Progenitor cell of endocrine pancreas (in vitro differentiated cells): ENCODE measurements around the gene RNU5B-1. TPM values are rescaled to one million over a fixed set of nuclear protein-coding genes. Genes with fewer than 3 reads are reported as not detected.
A peak's percentile ranks its signal among the peaks of the same experiment; 100 is the strongest.

ENCODE experiments used
- DNase-seq: peaks from one replicate; pipeline ENCODE4 v3.0.0; 2021; ENCODE audit warnings: low spot score; ENCODE audit not compliant: unreplicated experiment
- H3K27ac Mint-ChIP-seq: 2 replicates; pipeline ENCODE4 v1.8.0; 2021; ENCODE audit warnings: mild to moderate bottlenecking, moderate library complexity, mixed read lengths
- H3K27me3 Mint-ChIP-seq: 2 replicates; pipeline ENCODE4 v1.8.0; 2021; ENCODE audit warnings: mixed read lengths
- H3K36me3 Mint-ChIP-seq: 2 replicates; pipeline ENCODE4 v1.8.0; 2022; ENCODE audit warnings: mixed read lengths; ENCODE audit not compliant: insufficient read depth
- H3K4me1 Mint-ChIP-seq: 2 replicates; pipeline ENCODE4 v1.8.0; 2021; ENCODE audit warnings: low read depth, mixed read lengths
- H3K4me3 Mint-ChIP-seq: 2 replicates; pipeline ENCODE4 v1.8.0; 2021; ENCODE audit warnings: low read depth, mild to moderate bottlenecking, moderate library complexity, mixed read lengths
- H3K9me3 Mint-ChIP-seq: 2 replicates; pipeline ENCODE4 v1.8.0; 2021; ENCODE audit warnings: low read depth, mixed read lengths
- total RNA-seq: library from RNA; stranded (reverse); gene quantifications from 2 replicates; pipeline ENCODE4 v1.2.1, GENCODE V29; 2021
- TF ChIP-seq, protein P1 (sequence below): fragments of 200-600 bp; sonication (generic); IDR thresholded peaks from one replicate; pipeline ENCODE4 v1.5.0; 2021; ENCODE audit warnings: antibody characterized with exemption, mild to moderate bottlenecking; ENCODE audit not compliant: unreplicated experiment

RNU5B-1 gene
- total RNA-seq, 1 donor from 2014 or later = 41.3 TPM

GRCh38 chr15:65335278-65336055 is 31.0 kb downstream of the RNU5B-1 start:
- Mint-ChIP-seq H3K9me3 (no peaks in the 10 kb centered on the region), H3K27ac (no peak overlapping the region), H3K36me3 (peaks cover 7% of the 10 kb centered on the region), H3K4me1 (peaks cover 27% of the 10 kb centered on the region), H3K4me3 (no peak overlapping the region), H3K27me3 (no peaks in the 10 kb centered on the region)
- DNase-seq = no peak
- TF ChIP-seq, protein P1, sequence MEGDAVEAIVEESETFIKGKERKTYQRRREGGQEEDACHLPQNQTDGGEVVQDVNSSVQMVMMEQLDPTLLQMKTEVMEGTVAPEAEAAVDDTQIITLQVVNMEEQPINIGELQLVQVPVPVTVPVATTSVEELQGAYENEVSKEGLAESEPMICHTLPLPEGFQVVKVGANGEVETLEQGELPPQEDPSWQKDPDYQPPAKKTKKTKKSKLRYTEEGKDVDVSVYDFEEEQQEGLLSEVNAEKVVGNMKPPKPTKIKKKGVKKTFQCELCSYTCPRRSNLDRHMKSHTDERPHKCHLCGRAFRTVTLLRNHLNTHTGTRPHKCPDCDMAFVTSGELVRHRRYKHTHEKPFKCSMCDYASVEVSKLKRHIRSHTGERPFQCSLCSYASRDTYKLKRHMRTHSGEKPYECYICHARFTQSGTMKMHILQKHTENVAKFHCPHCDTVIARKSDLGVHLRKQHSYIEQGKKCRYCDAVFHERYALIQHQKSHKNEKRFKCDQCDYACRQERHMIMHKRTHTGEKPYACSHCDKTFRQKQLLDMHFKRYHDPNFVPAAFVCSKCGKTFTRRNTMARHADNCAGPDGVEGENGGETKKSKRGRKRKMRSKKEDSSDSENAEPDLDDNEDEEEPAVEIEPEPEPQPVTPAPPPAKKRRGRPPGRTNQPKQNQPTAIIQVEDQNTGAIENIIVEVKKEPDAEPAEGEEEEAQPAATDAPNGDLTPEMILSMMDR = no peak

DNA sequence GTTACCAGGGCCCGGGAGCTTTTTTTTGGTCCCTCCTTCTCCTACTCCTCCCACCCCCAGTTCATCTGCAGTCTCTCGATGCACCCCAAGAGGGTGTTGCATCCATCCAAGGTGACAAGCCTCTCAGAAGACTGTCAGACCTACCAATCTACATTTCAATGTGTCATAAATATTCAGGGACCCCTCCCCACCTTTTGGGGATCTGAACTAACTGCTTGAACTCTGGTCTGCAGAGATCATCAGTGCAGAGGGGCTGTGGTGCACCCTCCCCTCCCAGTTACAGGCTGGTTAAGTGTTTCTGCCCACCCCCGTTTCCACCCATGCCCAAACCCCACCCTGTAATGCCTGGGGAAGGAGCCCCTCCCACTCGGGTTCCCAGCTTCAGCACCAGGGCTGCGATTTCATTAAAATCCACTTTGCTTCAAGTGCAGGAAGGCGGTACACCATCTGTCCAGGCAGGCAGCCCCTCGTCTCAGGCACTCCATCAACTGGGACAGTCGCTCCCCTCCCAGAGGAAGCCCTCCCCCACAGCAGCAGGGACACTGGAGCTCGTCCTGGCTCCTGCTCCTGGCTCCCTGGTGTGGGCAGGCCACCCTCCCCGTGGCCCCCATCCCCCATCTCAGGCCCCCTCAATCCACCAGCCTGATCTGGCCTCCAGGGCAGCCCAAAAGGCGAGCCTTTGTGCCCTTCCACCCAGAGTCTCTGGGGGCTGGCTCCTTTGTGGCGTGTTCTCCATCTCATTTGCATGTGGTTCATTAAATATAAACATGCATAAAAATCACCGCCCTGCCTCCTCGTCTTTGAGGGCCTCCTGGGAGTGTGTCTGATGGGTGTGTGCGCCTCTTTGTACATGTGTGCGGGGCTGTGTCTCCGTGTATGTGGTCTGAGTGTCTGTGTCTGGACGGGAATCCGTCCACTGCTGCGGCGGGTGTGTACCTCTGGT is 32.3 kb downstream of the RNU5B-1 start:
- Mint-ChIP-seq H3K4me3 (no peak overlapping the region), H3K4me1 (peaks cover 29% of the 10 kb centered on the region), H3K9me3 (no peaks in the 10 kb centered on the region), H3K36me3 (peaks cover 3% of the 10 kb centered on the region), H3K27me3 (no peaks in the 10 kb centered on the region), H3K27ac (peak overlapping the region; percentile 50)
- TF ChIP-seq, protein P1 = no peak
- no peak for DNase-seq

DNA sequence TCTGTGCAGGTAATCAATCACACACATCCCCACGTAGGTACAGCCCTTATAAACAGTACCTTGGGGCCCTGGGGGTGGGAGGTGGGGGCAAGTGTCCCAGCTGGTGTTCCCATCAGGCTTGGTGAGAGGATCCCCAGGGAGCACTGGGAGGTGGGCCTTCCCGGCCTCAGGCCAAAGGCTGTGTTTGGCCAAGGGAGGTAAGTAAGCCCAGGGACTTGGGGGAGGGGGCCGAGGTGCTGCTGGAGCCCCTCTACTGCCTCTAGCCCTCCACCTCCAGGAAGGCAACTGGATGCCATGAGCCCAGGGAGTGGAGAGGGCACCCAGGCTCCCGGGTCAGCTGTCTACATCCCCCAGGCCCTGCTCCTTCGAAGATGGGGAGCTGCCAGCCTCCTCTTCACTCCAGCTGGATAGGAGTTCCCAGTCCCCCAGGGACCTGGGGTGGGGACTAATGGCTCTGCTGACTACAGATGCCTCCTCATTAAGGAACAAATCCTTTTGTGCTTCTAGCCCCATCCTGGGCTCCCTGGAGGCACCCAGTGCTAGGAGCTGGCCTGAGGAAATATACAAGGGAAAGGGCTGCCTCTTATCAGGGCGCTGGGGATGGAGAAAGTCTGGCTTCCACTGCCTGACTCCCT is 33.1 kb downstream of the RNU5B-1 start:
- peaks cover 4% of the 10 kb centered on the region for H3K36me3 Mint-ChIP-seq
- H3K27me3 Mint-ChIP-seq = no peaks in the 10 kb centered on the region
- H3K27ac Mint-ChIP-seq = peak overlapping the region; percentile 50
- TF ChIP-seq, protein P1 = no peak
- peaks cover 29% of the 10 kb centered on the region for H3K4me1 Mint-ChIP-seq
- no peak overlapping the region for H3K4me3 Mint-ChIP-seq
- no peak for DNase-seq
- H3K9me3 Mint-ChIP-seq = no peaks in the 10 kb centered on the region

- peaks cover 2% of the 10 kb centered on the region for H3K36me3 Mint-ChIP-seq
- TF ChIP-seq, protein P1 = no peak
These were observed 33.9 kb downstream of the RNU5B-1 start for GRCh38 chr15:65338366-65338765.

DNA sequence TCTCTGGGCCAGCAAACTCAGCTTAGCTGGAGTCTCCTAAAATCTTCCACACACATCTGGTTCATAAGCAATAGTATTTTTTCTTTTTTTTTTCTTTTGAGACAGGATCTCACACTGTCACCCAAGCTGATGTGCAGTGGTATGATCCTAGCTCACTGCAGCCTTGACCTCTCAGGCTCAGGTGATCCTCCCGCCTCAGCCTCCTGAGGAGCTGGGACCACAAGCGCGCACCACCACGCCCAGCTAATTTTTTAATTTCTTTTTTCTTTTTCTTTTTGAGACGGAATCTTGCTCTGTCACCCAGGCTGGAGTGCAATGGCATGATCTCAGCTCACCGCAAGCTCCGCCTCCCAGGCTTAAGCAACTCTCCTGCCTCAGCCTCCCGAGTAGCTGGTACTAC is 34.3 kb downstream of the RNU5B-1 start:
- DNase-seq = no peak
- TF ChIP-seq, protein P1 = no peak
- no peak overlapping the region for H3K27ac Mint-ChIP-seq
- no peaks in the 10 kb centered on the region for H3K9me3 Mint-ChIP-seq
- no peak overlapping the region for H3K4me3 Mint-ChIP-seq
- peaks cover 26% of the 10 kb centered on the region for H3K4me1 Mint-ChIP-seq
- no peaks in the 10 kb centered on the region for H3K27me3 Mint-ChIP-seq
- H3K36me3 Mint-ChIP-seq = peaks cover 2% of the 10 kb centered on the region

More at GRCh38 chr15:65338366-65338765, 33.9 kb downstream of the RNU5B-1 start:
- peaks cover 29% of the 10 kb centered on the region for H3K4me1 Mint-ChIP-seq
- no peak for DNase-seq
- no peaks in the 10 kb centered on the region for H3K27me3 Mint-ChIP-seq
- no peak overlapping the region for H3K27ac Mint-ChIP-seq
- no peak overlapping the region for H3K4me3 Mint-ChIP-seq
- H3K9me3 Mint-ChIP-seq = no peaks in the 10 kb centered on the region
